Measurements from ENCODE around the gene MFAP2.

GRCh38 chr1:16977377-16977776 is 3.0 kb downstream of the MFAP2 start:
- TF ChIP-seq, protein P1, sequence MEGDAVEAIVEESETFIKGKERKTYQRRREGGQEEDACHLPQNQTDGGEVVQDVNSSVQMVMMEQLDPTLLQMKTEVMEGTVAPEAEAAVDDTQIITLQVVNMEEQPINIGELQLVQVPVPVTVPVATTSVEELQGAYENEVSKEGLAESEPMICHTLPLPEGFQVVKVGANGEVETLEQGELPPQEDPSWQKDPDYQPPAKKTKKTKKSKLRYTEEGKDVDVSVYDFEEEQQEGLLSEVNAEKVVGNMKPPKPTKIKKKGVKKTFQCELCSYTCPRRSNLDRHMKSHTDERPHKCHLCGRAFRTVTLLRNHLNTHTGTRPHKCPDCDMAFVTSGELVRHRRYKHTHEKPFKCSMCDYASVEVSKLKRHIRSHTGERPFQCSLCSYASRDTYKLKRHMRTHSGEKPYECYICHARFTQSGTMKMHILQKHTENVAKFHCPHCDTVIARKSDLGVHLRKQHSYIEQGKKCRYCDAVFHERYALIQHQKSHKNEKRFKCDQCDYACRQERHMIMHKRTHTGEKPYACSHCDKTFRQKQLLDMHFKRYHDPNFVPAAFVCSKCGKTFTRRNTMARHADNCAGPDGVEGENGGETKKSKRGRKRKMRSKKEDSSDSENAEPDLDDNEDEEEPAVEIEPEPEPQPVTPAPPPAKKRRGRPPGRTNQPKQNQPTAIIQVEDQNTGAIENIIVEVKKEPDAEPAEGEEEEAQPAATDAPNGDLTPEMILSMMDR (conservative IDR thresholded peaks at IDR 0.05; ENCODE audit: low read depth in 2 of 2): no peak
- no peak for TF ChIP-seq POLR2AphosphoS5 (IDR thresholded peaks at IDR 0.05; ENCODE audit: low read depth)
- TF ChIP-seq EZH2 (IDR thresholded peaks at IDR 0.05; ENCODE audit: low read depth, unreplicated experiment): no peak
- no peak for TF ChIP-seq REST (IDR thresholded peaks at IDR 0.05; ENCODE audit: unreplicated experiment)
- no peak for TF ChIP-seq EZH2phosphoT487 (IDR thresholded peaks at IDR 0.05; ENCODE audit: unreplicated experiment)
- TF ChIP-seq CREB1 (CRISPR knock-in tag; IDR thresholded peaks at IDR 0.05; ENCODE audit: low read depth): no peak
- no peak for TF ChIP-seq ZNF114 (CRISPR knock-in tag; IDR thresholded peaks at IDR 0.05)
